Measurements from ENCODE around the gene PBX3. TPM values are rescaled to one million over a fixed set of nuclear protein-coding genes. Genes with fewer than 3 reads are reported as not detected.
A peak's percentile ranks its signal among the peaks of the same experiment; 100 is the strongest.

Gene PBX3
- polyA plus RNA-seq, 1 experiment: 37.6 TPM

DNA sequence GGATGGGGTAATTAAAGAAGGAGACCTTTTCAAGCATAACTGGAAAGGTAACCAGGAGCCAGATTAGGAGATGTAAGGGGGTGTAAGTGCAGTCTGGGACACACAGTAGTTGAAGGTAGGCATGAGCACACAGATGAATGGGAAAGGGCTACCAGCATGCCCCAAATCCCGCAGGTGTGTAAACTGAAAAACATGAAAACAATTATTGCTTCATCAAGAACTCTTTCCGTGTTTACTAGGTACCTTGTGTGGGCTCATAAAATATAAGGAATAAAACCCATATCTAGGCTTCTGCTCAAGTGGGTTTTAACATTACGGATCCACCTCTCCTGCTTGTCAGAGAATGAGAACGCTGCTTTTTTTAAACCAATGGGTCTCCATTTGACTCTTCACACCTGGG is 41.3 kb upstream of the PBX3 start:
- POLR2A ChIA-PET: interaction anchor here (1.3 kb wide), 1 partner anchor 299 kb away, joined by 4 read pairs; no protein-coding TSS in a partner anchor
- H3K27ac ChIP-seq (ENCODE audit: low read depth, low read length): no peak overlapping the region

DNA sequence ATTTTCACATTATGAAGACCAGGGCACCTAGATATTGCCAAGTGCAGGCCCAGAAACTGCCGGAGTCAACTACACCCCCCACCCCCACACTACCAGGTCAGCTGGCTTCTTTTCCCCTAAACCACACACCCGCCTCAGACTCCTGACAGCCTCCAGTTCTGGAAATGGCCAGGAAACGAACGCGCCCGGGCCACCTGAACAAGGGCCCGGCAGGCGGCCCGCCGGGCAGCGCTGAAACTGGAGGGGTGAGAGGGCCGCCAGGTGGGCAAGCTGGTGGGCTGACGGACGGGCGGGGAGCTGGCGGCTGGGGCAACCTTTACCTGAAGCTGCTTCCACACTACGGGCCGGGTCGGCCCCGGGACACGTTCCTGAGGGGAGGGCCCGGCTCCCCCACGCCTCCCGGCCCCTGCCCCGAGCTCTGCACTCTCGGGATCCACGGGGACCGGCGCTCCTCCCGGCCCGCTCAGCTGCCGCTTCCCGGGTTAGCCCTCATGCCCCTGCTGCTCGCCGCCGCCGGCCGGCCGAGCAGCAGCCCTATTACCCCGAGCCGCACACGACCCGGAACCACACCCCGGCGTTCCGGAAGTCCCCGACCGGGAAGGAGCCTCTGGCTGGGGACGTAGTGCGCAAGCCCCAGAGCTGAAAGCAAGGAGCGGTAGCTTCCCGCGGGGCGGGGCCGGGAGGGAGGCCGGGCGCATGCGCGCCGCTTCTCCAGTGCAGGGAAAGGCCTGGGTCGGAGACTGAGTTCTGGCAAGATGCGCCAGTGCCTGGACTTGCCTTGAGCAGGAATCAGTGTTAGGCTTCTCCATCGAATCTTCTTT is 40.3 kb upstream of the PBX3 start, which contains the start of gene MAPKAP1:
Gene MAPKAP1 (minus strand): TSS at position 558 of the 821 bp plus-strand sequence. CDS start 34,634 bp downstream, outside the sequence.
- ChIA-PET CTCF (interaction anchor here (0.7 to 1.1 kb wide), 2 partner anchors 148 to 523 kb away, joined by 3 to 5 read pairs; no protein-coding TSS in a partner anchor), POLR2A (interaction anchor here (0.5 to 1.3 kb wide), 15 partner anchors 9 to 444 kb away, joined by 3 to 12 read pairs (median 4); no protein-coding TSS in a partner anchor)
- peak; percentile 87 for DNase-seq (ENCODE audit: low read depth, low spot score)
- peak within 1 kb of the TSS; percentile 52 for H3K27ac ChIP-seq (ENCODE audit: low read depth, low read length)
- TF ChIP-seq, protein P1, sequence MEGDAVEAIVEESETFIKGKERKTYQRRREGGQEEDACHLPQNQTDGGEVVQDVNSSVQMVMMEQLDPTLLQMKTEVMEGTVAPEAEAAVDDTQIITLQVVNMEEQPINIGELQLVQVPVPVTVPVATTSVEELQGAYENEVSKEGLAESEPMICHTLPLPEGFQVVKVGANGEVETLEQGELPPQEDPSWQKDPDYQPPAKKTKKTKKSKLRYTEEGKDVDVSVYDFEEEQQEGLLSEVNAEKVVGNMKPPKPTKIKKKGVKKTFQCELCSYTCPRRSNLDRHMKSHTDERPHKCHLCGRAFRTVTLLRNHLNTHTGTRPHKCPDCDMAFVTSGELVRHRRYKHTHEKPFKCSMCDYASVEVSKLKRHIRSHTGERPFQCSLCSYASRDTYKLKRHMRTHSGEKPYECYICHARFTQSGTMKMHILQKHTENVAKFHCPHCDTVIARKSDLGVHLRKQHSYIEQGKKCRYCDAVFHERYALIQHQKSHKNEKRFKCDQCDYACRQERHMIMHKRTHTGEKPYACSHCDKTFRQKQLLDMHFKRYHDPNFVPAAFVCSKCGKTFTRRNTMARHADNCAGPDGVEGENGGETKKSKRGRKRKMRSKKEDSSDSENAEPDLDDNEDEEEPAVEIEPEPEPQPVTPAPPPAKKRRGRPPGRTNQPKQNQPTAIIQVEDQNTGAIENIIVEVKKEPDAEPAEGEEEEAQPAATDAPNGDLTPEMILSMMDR (IDR thresholded peaks at IDR 0.05; ENCODE audit: low read depth, low read length): no peak
- H3K4me3 ChIP-seq (ENCODE audit: low read depth, low read length): peak within 1 kb of the TSS; percentile 81
- no peaks in the 10 kb centered on the region for H3K27me3 ChIP-seq (ENCODE audit: control insufficient read depth, insufficient read depth, low read length)
- H3K9me3 ChIP-seq (ENCODE audit: control insufficient read depth, insufficient read depth, low read length): peaks cover 2% of the 10 kb centered on the region; the same call in 1 of the 2 replicates

More for the DNA sequence above, 41.3 kb upstream of the PBX3 start:
- H3K4me3 ChIP-seq (ENCODE audit: low read depth, low read length): peak overlapping the region; percentile 81
- peaks cover 2% of the 10 kb centered on the region; the same call in 1 of the 2 replicates for H3K9me3 ChIP-seq (ENCODE audit: control insufficient read depth, insufficient read depth, low read length)
- no peak for DNase-seq (ENCODE audit: low read depth, low spot score)
- TF ChIP-seq, protein P1 (IDR thresholded peaks at IDR 0.05; ENCODE audit: low read depth, low read length): no peak
- CTCF ChIA-PET: interaction anchor here (1.0 kb wide), 1 partner anchor 298 kb away, joined by 3 read pairs; no protein-coding TSS in a partner anchor
- no peaks in the 10 kb centered on the region for H3K27me3 ChIP-seq (ENCODE audit: control insufficient read depth, insufficient read depth, low read length)

DNA sequence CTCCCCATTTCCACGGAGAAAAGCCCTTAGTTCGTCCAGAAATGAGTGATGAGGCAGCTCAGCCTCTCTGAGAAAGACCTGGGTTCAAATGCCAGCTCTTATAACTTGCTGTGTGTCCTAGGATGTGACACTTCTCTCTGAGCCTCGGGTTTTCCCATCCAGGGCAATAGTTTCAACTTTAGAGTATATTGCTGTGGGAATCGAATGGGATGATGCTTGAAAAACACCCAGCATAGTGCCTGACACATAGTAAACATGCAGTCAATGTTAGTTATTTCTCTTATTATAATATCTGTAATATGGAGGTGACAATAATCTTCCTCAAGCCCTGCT is 39.7 kb upstream of the PBX3 start:
- POLR2A ChIA-PET: interaction anchor here (0.7 to 1.3 kb wide), 13 partner anchors 9 to 444 kb away, joined by 3 to 12 read pairs (median 4); no protein-coding TSS in a partner anchor
- peak overlapping the region; percentile 81 for H3K4me3 ChIP-seq (ENCODE audit: low read depth, low read length)

DNA sequence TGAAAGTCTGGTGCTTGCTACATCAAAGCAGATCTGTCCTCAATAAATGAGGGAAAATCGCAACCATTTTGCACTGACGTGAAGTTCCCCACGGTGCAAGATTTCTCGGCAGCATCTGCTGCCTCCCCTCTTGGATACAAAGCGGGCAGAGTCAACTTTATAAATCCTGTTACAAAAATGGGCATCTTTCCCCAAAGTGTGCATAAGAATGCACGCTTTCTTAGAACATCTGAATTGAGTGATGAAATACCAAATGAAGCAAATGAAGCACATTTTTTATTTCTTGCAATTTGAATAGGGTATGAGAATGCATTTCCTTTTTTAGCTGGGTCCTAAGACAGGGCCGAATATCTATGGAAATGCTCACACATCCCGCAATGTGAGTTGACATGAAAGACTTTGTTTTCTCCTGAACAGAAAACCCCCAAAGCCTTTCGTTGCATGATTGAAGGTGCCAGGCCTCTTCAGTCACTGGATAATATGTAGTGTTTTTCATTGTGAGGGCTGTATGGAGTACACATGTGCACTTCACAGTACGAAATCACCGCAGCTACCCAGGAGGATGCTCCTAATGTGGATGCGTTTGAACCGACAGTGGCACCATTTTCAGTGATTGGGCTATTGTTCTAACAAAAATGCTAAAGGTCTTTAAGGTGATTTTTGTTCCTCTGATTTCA is 20.6 kb upstream of the PBX3 start:
- DNase-seq (ENCODE audit: low read depth, low spot score): no peak
- no peaks in the 10 kb centered on the region for H3K9me3 ChIP-seq (ENCODE audit: control insufficient read depth, insufficient read depth, low read length)
- POLR2A ChIA-PET: no interaction called here
- TF ChIP-seq, protein P1 (IDR thresholded peaks at IDR 0.05; ENCODE audit: low read depth, low read length): no peak
- no peak overlapping the region for H3K4me3 ChIP-seq (ENCODE audit: low read depth, low read length)
- no peak overlapping the region for H3K27ac ChIP-seq (ENCODE audit: low read depth, low read length)
- CTCF ChIA-PET: no interaction called here
- peaks cover 6% of the 10 kb centered on the region for H3K27me3 ChIP-seq (ENCODE audit: control insufficient read depth, insufficient read depth, low read length)

More for the DNA sequence above, 39.7 kb upstream of the PBX3 start:
- DNase-seq (ENCODE audit: low read depth, low spot score): no peak
- H3K27ac ChIP-seq (ENCODE audit: low read depth, low read length): no peak overlapping the region
- TF ChIP-seq, protein P1 (IDR thresholded peaks at IDR 0.05; ENCODE audit: low read depth, low read length): no peak
- CTCF ChIA-PET: interaction anchor here (1.1 kb wide), 1 partner anchor 149 kb away, joined by 5 read pairs; no protein-coding TSS in a partner anchor
- H3K27me3 ChIP-seq (ENCODE audit: control insufficient read depth, insufficient read depth, low read length): no peaks in the 10 kb centered on the region
- peaks cover 2% of the 10 kb centered on the region; the same call in 1 of the 2 replicates for H3K9me3 ChIP-seq (ENCODE audit: control insufficient read depth, insufficient read depth, low read length)

Measured in AG04450 (cell line).